Activated CD4-positive, alpha-beta T cell treated with anti-CD3 and anti-CD28 coated beads, Interleukin-2, amount 50 U/mL, for 16 hours (primary cell): ENCODE data around the gene CTIF.

ENCODE experiments used
- DNase-seq: peaks from one replicate; pipeline ENCODE4 v3.0.0-alpha.2; 2020

Gene CTIF

GRCh38 chr18:48605408-48605845 lies 66.6 kb downstream of the CTIF start:
- DNase-seq: no peak

DNA sequence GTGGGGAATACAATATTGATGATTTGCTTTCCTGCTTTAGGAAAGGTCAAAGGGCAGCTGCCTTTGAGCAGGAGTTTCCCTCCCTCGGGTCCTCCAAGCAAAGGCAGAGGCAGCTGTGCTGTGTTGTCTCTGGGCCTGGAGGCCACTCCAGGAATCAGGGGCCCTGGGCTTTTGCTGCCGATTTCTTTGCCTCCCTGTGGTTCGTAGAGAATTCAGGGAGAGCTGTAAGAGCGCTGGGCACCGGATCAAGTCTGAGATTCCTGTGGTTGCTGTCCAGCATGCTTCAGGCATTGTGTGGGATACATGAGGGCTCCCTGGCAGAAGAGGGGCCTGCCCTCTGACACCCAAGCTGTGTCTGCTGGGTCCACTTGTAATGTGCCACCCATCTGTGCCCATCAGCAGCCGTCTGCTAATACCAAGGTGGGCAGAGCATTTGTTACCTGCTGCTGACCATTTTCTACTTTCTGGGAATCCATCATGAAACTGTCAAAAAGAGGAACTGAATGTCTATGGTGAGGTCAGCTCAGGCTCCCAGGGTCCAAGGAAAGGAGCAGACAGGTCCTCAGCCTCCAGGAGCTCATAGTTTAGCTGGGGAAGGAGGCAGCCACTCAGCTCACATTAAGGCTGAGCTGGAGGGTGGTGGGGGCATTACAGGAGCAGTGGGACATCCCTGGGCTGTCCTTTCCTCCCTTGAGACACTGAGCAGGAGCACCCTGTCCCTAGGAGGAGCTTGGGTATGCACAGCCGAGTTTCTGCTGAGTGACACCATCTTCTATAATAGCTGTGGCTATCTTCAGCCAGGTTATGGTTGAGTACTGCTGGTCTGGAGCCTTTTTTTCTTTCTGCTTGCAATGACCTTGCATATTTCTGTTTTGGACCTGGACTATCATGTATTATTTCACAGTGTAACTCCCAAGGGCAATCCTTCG lies 68.5 kb downstream of the CTIF start:
- DNase-seq: no peak

DNA sequence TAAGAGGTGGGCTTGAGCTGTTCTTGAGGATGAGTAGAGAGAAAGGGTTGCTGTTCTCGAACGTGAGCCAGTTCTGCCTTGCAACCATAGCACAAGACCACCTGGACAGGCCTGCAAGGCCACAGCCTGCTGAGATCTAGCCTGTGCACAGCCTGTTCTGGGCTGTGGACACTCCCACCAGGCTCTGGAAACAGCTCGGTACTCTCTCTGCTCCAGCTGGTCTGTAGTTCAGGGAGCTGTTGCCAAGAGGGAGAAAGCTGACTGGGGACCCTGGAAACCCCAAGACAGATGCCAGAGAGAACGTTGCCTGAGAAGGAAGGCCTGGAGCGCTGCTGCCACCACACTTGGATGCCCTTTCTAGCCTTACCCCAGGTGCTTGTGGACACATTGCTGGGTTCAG lies 69.8 kb downstream of the CTIF start:
- DNase-seq: no peak

DNA sequence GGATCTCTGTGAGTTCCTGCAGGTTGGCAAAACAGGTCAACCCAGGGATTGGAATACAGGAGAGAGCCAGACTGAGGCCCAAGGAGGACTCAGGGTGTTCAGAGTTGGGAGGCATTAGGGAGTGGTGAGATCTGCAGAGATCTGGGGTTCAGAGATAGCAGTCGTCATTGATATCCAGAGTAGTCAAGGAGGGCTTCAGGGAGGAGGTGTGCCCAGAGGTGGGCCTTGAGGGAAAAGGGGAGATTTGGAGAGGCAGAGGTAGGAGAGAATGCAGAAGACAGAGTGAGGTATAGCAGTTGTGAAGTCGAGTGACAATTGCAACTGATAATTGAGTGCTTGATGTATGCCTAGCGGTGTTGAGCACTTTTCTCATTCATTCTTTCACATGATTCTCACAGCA lies 70.3 kb downstream of the CTIF start:
- no peak for DNase-seq

- DNase-seq: no peak
Observed at GRCh38 chr18:48609820-48610815, 71.3 kb downstream of the CTIF start.

DNA sequence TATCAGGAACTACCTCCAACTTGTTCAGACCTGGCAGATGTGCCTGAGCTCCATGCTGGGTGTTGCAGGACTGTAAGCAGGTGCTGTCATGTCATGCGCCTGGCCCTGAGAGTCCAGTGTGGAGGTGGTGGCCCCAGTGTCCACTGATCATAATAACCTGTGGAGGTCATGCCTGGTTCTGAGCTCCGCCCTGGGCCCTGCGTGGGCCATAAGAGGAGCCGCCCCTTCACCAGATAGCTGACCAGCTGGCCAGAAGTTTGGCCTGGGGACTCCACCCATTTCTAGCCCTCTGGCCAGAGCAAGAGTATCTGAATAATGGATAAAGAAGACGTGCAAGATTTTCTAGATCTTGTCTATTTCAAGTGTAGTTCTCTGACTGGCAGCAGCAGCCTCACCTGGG lies 72.4 kb downstream of the CTIF start:
- no peak for DNase-seq

DNA sequence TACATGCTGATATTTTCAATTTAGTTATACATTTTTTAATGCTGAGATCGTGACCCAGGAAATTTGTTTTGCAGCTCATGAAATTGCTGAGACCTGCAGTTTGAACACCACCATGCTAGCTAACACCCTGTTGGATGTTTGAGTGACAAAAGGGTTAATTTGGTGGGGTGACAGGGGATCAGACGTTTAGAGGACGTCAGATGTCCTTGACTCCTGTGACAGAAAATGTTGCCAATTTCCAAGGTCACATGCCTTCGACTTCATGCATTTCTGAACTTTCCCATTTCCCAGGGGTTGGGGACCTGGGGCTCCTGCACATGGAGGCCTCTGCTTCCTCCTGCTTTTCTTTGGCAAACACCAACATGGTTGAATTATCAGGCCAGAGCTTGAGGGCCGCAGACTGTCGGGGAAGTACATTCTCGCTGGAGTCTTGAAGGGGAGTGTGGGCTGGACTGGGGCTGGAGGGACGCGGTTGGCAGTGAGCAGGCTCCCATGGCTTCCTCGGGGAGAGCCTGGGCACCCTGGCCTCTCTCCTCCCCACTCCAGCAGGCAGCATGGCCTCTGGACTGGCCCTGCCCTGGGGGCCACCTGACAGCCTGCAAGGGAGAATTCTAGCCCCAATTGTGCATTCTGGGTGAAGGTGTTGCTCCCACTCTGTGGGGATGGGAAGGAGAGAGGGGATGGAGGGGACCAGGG lies 73.1 kb downstream of the CTIF start:
- DNase-seq: no peak

- DNase-seq: no peak
Observed at GRCh38 chr18:48612511-48612910, 73.7 kb downstream of the CTIF start.

DNA sequence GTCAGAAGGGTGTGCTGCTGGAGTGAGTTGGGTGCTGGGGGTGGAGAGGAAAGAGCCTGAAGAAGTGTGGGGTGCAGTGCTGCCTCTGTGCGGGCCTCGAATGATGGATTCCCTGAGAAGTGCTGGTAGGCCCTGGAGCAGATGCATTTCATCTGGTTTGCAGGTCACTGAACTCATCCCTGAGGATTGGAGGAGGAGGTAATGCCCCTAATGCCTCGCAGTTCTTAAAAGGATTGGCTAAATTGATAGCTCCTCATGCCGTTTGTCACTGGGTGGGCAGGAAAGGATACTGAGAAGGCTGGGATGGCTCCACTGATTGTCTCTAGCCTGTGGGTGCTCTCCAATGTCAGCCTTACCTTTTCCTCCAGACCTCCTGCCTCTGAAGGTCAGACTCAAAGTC lies 74.1 kb downstream of the CTIF start:
- DNase-seq: no peak

GRCh38 chr18:48613589-48614404 lies 75.0 kb downstream of the CTIF start:
- DNase-seq: no peak

DNA sequence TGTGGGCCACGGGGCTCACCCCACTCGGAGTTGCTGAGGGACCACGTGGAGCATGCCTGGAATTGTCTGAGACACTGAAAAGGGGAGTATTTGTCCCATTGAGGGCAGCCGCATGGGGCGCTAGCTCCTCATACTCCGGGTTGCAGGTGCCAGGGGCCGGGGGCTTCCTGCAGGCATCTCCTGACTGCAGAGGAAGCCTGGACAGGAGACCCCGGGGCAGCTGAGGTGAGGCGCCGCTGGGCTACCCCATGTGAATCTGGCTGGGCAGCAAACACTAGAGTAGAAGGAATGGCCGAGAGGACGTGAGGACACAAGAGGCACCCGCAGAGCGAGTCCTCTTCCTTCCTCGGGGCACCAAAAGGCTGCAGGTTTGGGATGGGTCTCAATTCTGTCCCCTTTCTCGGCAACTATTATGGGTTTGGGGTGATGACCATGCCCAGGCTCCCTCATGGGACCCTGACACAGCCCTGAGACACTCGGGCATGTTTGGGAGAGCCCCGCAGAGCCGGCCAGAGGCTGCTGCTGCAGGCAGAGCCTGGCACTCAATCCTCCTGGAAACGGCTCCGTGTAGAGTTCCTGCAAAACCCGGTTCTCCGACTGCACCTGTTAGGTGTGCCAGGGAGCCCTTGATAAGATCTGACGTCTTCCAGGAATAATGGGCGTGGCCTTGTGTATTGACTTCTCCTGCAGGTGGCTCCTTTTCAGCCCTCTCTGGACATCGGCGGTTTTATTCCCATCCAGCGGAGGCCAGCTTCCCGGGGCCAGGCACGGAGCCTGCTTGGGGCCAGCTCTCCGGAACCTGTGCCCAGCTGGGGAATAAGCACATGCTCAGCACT lies 77.0 kb downstream of the CTIF start:
- DNase-seq: no peak

DNA sequence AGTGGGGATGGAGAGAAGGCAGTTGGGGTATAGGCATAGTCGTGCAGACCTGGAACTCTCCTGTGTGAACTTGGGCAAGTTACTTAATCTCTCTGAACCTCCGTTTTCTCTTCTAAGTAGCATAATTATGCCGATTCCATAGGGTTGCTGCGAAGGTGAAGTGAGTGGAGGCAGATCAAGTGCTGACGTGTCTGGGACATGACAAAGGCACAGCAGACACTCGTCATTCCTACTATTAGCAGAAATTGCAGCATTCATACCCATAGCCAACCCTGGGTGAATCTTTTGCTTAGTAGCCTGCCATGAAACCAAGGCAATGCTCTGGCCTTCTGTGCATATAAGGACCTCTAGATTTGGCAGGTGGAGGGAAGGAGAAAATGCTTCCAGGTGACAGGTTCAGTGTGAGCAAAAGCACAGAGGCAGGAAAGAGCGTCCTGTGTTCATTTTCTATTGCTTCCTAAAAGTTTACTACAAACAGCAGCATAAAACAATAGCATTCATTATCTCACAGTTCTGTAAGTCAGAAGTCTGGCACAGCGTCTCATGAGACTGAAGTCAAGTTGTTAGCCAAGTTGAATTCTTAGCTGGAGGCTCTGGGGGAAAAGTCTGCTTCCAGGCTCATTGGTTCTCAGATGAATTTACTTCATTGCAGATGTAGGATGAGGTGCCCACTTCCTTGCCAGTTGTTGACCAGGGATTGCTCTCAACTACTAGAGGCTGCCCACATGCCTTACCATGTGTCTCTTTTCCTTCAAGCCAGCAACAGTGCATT lies 77.8 kb downstream of the CTIF start:
- no peak for DNase-seq

- no peak for DNase-seq
Observed at GRCh38 chr18:48617844-48618497, 79.1 kb downstream of the CTIF start.

DNA sequence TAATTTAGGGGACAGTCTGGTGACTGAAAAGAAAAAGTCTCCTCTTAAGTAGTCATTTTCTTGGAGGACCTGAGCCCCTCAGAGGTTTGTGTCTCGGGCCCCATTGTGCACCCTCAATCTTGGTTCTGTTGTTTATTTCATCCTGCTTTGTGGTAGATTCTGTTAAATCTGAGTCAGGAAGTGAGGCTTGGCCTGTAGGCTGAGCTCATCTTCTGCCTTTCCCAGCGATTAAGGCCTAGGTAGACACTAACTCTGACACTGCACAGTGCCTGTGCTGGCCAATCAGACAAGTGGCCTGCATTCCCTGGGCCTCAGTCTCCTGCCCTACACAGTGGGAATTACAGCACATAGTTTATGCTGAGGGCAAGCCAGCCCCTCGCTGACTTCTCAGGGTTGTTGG lies 80.2 kb downstream of the CTIF start:
- DNase-seq: no peak

- DNase-seq: no peak
Observed at GRCh38 chr18:48619501-48619900, 80.7 kb downstream of the CTIF start.

- DNase-seq: no peak
Observed at GRCh38 chr18:48620071-48620470, 81.2 kb downstream of the CTIF start.

DNA sequence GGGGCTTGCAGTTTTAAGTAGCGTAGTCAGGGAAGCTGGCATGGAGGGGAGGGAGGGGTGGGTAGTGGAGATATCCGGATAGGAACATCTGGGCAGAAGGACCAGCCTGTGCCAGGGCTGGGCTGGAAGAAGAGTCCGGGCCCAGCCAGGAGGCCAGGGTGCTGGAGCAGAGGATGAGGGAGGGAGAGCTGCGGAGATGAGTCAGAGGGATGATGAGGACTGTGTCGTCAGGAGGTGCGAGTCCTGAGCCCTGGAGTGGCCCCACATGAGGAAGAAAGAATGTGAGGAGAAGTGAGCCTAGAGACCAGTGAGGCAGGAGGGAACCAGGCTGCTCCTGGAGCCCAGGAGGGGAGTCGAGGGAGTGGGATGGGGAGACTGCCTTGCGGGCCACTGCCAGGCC lies 82.4 kb downstream of the CTIF start:
- no peak for DNase-seq

DNA sequence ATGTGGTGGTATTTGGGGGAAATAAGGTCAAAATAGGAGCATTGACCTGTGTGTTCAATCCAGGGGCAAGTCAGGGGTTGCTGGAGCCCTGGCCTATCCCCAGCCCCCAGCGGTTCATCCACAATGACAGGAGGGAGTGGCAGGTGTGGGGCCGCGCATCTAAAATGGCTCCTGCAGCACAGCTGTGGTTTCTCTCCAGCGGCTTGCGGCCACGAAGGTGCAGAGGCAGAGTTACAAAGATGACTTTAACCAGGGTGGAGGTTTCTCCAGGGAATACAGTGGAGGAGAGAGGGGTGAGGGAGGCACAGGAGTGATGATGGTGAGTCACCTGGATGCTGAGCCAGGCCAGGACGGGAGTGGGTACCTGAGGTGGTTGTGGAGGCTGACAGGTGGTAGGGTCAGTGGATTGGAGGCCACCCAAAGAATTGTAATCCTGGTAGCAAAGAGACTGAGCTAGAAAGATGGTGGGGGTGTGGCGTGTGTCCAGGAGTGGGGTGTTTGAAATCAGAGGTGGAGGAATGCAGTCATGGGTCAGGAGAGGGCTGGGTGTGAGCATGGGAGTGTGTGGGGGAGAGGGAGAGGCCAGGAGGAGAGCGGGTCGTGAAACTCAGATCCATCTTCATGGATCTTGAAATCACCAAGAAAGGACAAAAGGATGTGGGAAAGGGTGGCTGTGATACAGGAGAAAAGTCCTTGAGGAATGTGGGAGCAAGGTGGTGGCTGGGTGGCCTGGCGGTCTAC lies 83.2 kb downstream of the CTIF start:
- DNase-seq: no peak

- no peak for DNase-seq
Observed at GRCh38 chr18:48622911-48623431, 84.1 kb downstream of the CTIF start.
